Right cardiac atrium (tissue), 5 donors: ENCODE data around the gene COLEC11. TPM values are rescaled to one million over a fixed set of nuclear protein-coding genes. Genes with fewer than 3 reads are reported as not detected.

Source experiments
- ATAC-seq, 2 donors: fragments of 200-7000 bp; cut with Tn5 transposase; one replicate each; pipeline versions ENCODE4 v1.8.0 to v1.9.1; 2020; ENCODE audit warnings: moderate library complexity in 2 of 2, mild to moderate bottlenecking in 1 of 2
- DNase-seq, 3 donors: peaks; one replicate each; pipeline ENCODE4 v3.0.0-alpha.2; 2020
- H3K27ac ChIP-seq: one replicate; pipeline ENCODE4 v1.5.1; 2013; ENCODE audit warnings: mild to moderate bottlenecking, low read length, control low read depth, moderate library complexity
- H3K27me3 ChIP-seq: one replicate; pipeline ENCODE4 v1.6.1; 2013; ENCODE audit not compliant: control insufficient read depth, insufficient read depth
- H3K4me1 ChIP-seq: one replicate; pipeline ENCODE4 v1.6.1; 2013; ENCODE audit warnings: low read length; ENCODE audit not compliant: control insufficient read depth, insufficient read depth
- H3K4me3 ChIP-seq: one replicate; pipeline ENCODE4 v1.5.1; 2013; ENCODE audit warnings: low read length, control low read depth
- H3K9me3 ChIP-seq: one replicate; pipeline ENCODE4 v1.6.1; 2013; ENCODE audit warnings: low read length; ENCODE audit not compliant: control insufficient read depth
- WGBS: extraction: QIAGEN DNeasy Blood & Tissue Kit; methylation state at CpG from one replicate; pipeline ENCODE4 v1.1.7; 2013; 5-methylcytosine and 5-hydroxymethylcytosine counted together
- intact Hi-C, 4 donors: fragments of 100-400 bp; cut with DNase I; formaldehyde crosslinking; loops; one replicate each; pipeline versions ENCODE4 v1.11.0 to v1.14.0; 2022 to 2023
- polyA plus RNA-seq: library from polyadenylated mRNA; stranded (reverse); fragments of 200-250 nt; gene quantifications from one replicate; pipeline ENCODE4 v1.2.3, GENCODE V29; 2013
- total RNA-seq, 4 donors: library from RNA; stranded (reverse); fragmentation: NEBNext Ultra II Directional; extraction: Animal tissue kit (Norgen Biotek cat#: 25700); gene quantifications; one replicate each; pipeline ENCODE4 v1.2.1, GENCODE V29; 2021
- donor health status: healthy with polysubstance abuse.
- donor health status: DM: no; HTN: yes; CAD: no.
- donor health status: DM: no; HTN: no; CAD: no.
- donor health status: DM: no; HTN: yes; CAD: no; lungs with severe emphysema.
- donor health status: DM: yes; HTN: yes; CAD: no.

COLEC11 gene
- total and polyA plus RNA-seq, 5 donors = 12.5 to 70.6 (median 47.6) TPM

GRCh38 chr2:3667151-3667631 is 72.3 kb downstream of the COLEC11 start:
- intact Hi-C loops = no loop called here
- Histone ChIP-seq H3K9me3 (no peaks in the 10 kb centered on the region), H3K4me1 (no peaks in the 10 kb centered on the region), H3K27ac (no peak overlapping the region), H3K4me3 (no peak overlapping the region), H3K27me3 (no peaks in the 10 kb centered on the region)
- no peak for DNase-seq
- peak; percentile 29 to 40 for ATAC-seq
- WGBS = 36% methylated on average over 23 of the region's 23 CpGs

- H3K4me1 ChIP-seq = no peaks in the 10 kb centered on the region
- intact Hi-C loops = no loop called here
- H3K27me3 ChIP-seq = no peaks in the 10 kb centered on the region
- no peak overlapping the region for H3K27ac ChIP-seq
- 83% methylated on average over 8 of the region's 8 CpGs for WGBS
- ATAC-seq (no peak), DNase-seq (no peak)
- H3K4me3 ChIP-seq = no peak overlapping the region
- H3K9me3 ChIP-seq = no peaks in the 10 kb centered on the region
Observed at GRCh38 chr2:3669656-3670055, 74.7 kb downstream of the COLEC11 start.

GRCh38 chr2:3670376-3670775 is 75.5 kb downstream of the COLEC11 start:
- WGBS = 90% methylated on average over 15 of the region's 15 CpGs
- Histone ChIP-seq H3K9me3 (no peaks in the 10 kb centered on the region), H3K4me1 (no peaks in the 10 kb centered on the region), H3K27me3 (no peaks in the 10 kb centered on the region), H3K27ac (no peak overlapping the region), H3K4me3 (no peak overlapping the region)
- intact Hi-C loops = no loop called here
- DNase-seq = peak in 2 of 3 donors; percentile 29 to 46
- ATAC-seq = no peak

GRCh38 chr2:3670941-3671340 is 76.0 kb downstream of the COLEC11 start:
- no peaks in the 10 kb centered on the region for H3K27me3 ChIP-seq
- intact Hi-C loops = no loop called here
- H3K9me3 ChIP-seq = no peaks in the 10 kb centered on the region
- no peak overlapping the region for H3K27ac ChIP-seq
- no peak overlapping the region for H3K4me3 ChIP-seq
- 81% methylated on average over 11 of the region's 11 CpGs for WGBS
- H3K4me1 ChIP-seq = no peaks in the 10 kb centered on the region
- DNase-seq (peak in 1 of 3 donors; percentile 19), ATAC-seq (no peak)

GRCh38 chr2:3672861-3673678 is 78.2 kb downstream of the COLEC11 start:
- H3K27ac ChIP-seq = no peak overlapping the region
- H3K9me3 ChIP-seq = no peaks in the 10 kb centered on the region
- no peak overlapping the region for H3K4me3 ChIP-seq
- no peaks in the 10 kb centered on the region for H3K4me1 ChIP-seq
- no peak for ATAC-seq
- intact Hi-C loops = no loop called here
- no peaks in the 10 kb centered on the region for H3K27me3 ChIP-seq
- 80% methylated on average over 9 of the region's 9 CpGs for WGBS
- DNase-seq = peak in 1 of 3 donors; percentile 62

- 89% methylated on average over 9 of the region's 9 CpGs for WGBS
- no peaks in the 10 kb centered on the region for H3K4me1 ChIP-seq
- no peaks in the 10 kb centered on the region for H3K27me3 ChIP-seq
- intact Hi-C loops = no loop called here
- DNase-seq = no peak
- no peak overlapping the region for H3K27ac ChIP-seq
- no peak for ATAC-seq
- no peak overlapping the region for H3K4me3 ChIP-seq
- H3K9me3 ChIP-seq = no peaks in the 10 kb centered on the region
Observed at GRCh38 chr2:3674066-3674845, 79.3 kb downstream of the COLEC11 start.

- intact Hi-C loops = no loop called here
- DNase-seq (no peak), ATAC-seq (no peak)
- Histone ChIP-seq H3K27ac (no peak overlapping the region), H3K4me3 (no peak overlapping the region), H3K4me1 (no peaks in the 10 kb centered on the region), H3K27me3 (no peaks in the 10 kb centered on the region), H3K9me3 (no peaks in the 10 kb centered on the region)
- WGBS = 89% methylated on average over 4 of the region's 4 CpGs
Observed at GRCh38 chr2:3675687-3676086, 80.8 kb downstream of the COLEC11 start.

- 83% methylated on average over 9 of the region's 9 CpGs for WGBS
- intact Hi-C loops = no loop called here
- H3K4me3 ChIP-seq = no peak overlapping the region
- H3K27me3 ChIP-seq = no peaks in the 10 kb centered on the region
- H3K9me3 ChIP-seq = no peaks in the 10 kb centered on the region
- no peak for ATAC-seq
- H3K27ac ChIP-seq = no peak overlapping the region
- no peaks in the 10 kb centered on the region for H3K4me1 ChIP-seq
- DNase-seq = no peak
Observed at GRCh38 chr2:3677436-3677835, 82.5 kb downstream of the COLEC11 start.

- ATAC-seq = no peak
- Histone ChIP-seq H3K4me1 (no peaks in the 10 kb centered on the region), H3K9me3 (no peaks in the 10 kb centered on the region), H3K27me3 (no peaks in the 10 kb centered on the region), H3K4me3 (no peak overlapping the region), H3K27ac (no peak overlapping the region)
- no peak for DNase-seq
- intact Hi-C loops = no loop called here
- 74% methylated on average over 9 of the region's 9 CpGs for WGBS
Observed at GRCh38 chr2:3678212-3678611, 83.3 kb downstream of the COLEC11 start.

- ATAC-seq (no peak), DNase-seq (no peak)
- no peak overlapping the region for H3K27ac ChIP-seq
- intact Hi-C loops = no loop called here
- H3K4me1 ChIP-seq = no peaks in the 10 kb centered on the region
- 94% methylated on average over 2 of the region's 2 CpGs for WGBS
- no peak overlapping the region for H3K4me3 ChIP-seq
- no peaks in the 10 kb centered on the region for H3K27me3 ChIP-seq
- H3K9me3 ChIP-seq = no peaks in the 10 kb centered on the region
Observed at GRCh38 chr2:3679180-3679579, 84.3 kb downstream of the COLEC11 start.
